ENCODE results near the gene HYAL1. TPM values are rescaled to one million over a fixed set of nuclear protein-coding genes. Genes with fewer than 3 reads are reported as not detected.

HYAL1 gene
- total and polyA plus RNA-seq, 2 donors from 2014 or later = 47.5 to 126 TPM

- Histone ChIP-seq H3K4me1 (ENCODE audit: control insufficient read depth in 2 of 3, insufficient read depth in 2 of 3, low read depth in 1 of 3, low read length in 3 of 3) (peaks cover 0 to 4% (median 0%) of the 10 kb centered on the region in 3 donors), H3K36me3 (ENCODE audit: control insufficient read depth in 2 of 3, insufficient read depth in 3 of 3, low read length in 3 of 3) (no peaks in the 10 kb centered on the region), H3K27ac (ENCODE audit: low read depth in 2 of 2, low read length in 2 of 2) (peak overlapping the region in 1 of 2 donors; percentile 22), H3K4me3 (ENCODE audit: low read length in 3 of 3) (no peak overlapping the region), H3K9ac (ENCODE audit: low read length in 3 of 3) (no peak overlapping the region), H3K9me3 (ENCODE audit: control insufficient read depth in 2 of 3, insufficient read depth in 1 of 3, low read length in 3 of 3) (no peaks in the 10 kb centered on the region), H3K27me3 (ENCODE audit: control insufficient read depth, insufficient read depth, low read length) (peaks cover 4% of the 10 kb centered on the region)
- DNase-seq = no peak
- no peak for TF ChIP-seq CTCF (IDR thresholded peaks at IDR 0.05; ENCODE audit: borderline replicate concordance, extremely low read depth, insufficient read depth)
- intact Hi-C loops (cut with DNase I) = no loop called here
- no peak for FAIRE-seq
Observed at GRCh38 chr3:50279255-50280016, 23.9 kb downstream of the HYAL1 start.

- peaks cover 8% of the 10 kb centered on the region for H3K27me3 ChIP-seq (ENCODE audit: control insufficient read depth, insufficient read depth, low read length)
- H3K4me1 ChIP-seq (ENCODE audit: control insufficient read depth in 2 of 3, insufficient read depth in 2 of 3, low read depth in 1 of 3, low read length in 3 of 3) = peaks cover 0 to 4% (median 0%) of the 10 kb centered on the region in 3 donors
- H3K4me3 ChIP-seq (ENCODE audit: low read length in 3 of 3) = no peak within 1 kb of the TSS
- DNase-seq = no peak
- no peaks in the 10 kb centered on the region for H3K36me3 ChIP-seq (ENCODE audit: control insufficient read depth in 2 of 3, insufficient read depth in 3 of 3, low read length in 3 of 3)
- peak within 1 kb of the TSS in 1 of 2 donors; percentile 22 for H3K27ac ChIP-seq (ENCODE audit: low read depth in 2 of 2, low read length in 2 of 2)
- no peak within 1 kb of the TSS for H3K9ac ChIP-seq (ENCODE audit: low read length in 3 of 3)
- intact Hi-C loops (cut with DNase I) = no loop called here
- FAIRE-seq = no peak
- TF ChIP-seq CTCF (IDR thresholded peaks at IDR 0.05; ENCODE audit: borderline replicate concordance, extremely low read depth, insufficient read depth) = no peak
- H3K9me3 ChIP-seq (ENCODE audit: control insufficient read depth in 2 of 3, insufficient read depth in 1 of 3, low read length in 3 of 3) = no peaks in the 10 kb centered on the region
Observed at GRCh38 chr3:50278880-50279224, 24.5 kb downstream of the HYAL1 start, which contains the start of gene LSMEM2. Gene LSMEM2, plus strand, starts transcription at chr3:50279087. Its CDS starts 27 bp downstream, at chr3:50279114.

GRCh38 chr3:50278123-50278879 lies 25.1 kb downstream of the HYAL1 start:
- no peaks in the 10 kb centered on the region for H3K36me3 ChIP-seq (ENCODE audit: control insufficient read depth in 2 of 3, insufficient read depth in 3 of 3, low read length in 3 of 3)
- peaks cover 8% of the 10 kb centered on the region for H3K27me3 ChIP-seq (ENCODE audit: control insufficient read depth, insufficient read depth, low read length)
- no peak for TF ChIP-seq CTCF (IDR thresholded peaks at IDR 0.05; ENCODE audit: borderline replicate concordance, extremely low read depth, insufficient read depth)
- H3K27ac ChIP-seq (ENCODE audit: low read depth in 2 of 2, low read length in 2 of 2) = no peak overlapping the region
- H3K4me1 ChIP-seq (ENCODE audit: control insufficient read depth in 2 of 3, insufficient read depth in 2 of 3, low read depth in 1 of 3, low read length in 3 of 3) = peaks cover 0 to 4% (median 0%) of the 10 kb centered on the region in 3 donors
- DNase-seq (no peak), FAIRE-seq (no peak)
- H3K9ac ChIP-seq (ENCODE audit: low read length in 3 of 3) = no peak overlapping the region
- no peak overlapping the region for H3K4me3 ChIP-seq (ENCODE audit: low read length in 3 of 3)
- H3K9me3 ChIP-seq (ENCODE audit: control insufficient read depth in 2 of 3, insufficient read depth in 1 of 3, low read length in 3 of 3) = no peaks in the 10 kb centered on the region
- intact Hi-C loops (cut with DNase I) = no loop called here
